NCI-H345 treated with DMSO at 0.1 percent for 48 hours (cell line): ENCODE measurements around the gene PKNOX2.
A peak's percentile ranks its signal among the peaks of the same experiment; 100 is the strongest.

ENCODE experiments used
- DNase-seq: peaks from one replicate; lab custom pipeline; 2025; ENCODE audit not compliant: unreplicated experiment; lab: John Stamatoyannopoulos, UW

The PKNOX2 gene

DNA sequence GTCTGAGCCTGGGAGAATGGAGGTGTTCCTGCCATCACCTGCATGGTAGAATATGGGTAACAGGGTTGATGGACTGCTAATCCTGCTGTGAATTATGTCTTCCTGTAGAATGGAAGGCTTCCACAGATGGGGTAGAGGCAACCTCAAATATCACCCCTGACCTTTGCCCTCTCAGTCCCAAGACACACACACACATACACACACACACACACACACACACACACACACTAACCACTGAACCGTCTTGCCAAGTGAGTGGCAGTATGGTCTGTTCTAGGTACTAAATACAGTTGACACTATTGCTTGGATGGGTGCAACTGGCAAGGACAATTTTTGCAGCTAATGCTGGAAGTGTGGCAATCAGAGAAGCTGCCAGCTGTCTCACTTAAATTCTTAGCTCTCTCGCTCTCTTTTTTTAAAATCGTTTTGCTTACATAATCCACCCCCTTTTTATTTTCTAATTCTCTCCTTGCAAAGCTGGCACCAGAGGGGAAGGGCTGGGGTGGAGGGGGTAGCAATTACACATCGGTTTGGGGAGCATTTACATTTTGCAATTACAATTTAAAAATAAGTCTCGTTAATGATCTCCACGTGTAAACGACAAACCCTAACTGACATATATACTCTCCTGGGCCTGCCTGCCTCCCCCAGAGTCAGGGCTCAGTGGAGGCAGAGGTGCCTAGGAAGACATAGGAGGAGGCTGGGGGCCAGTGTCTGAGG is 169.0 kb downstream of the PKNOX2 start:
- DNase-seq, result no peak

DNA sequence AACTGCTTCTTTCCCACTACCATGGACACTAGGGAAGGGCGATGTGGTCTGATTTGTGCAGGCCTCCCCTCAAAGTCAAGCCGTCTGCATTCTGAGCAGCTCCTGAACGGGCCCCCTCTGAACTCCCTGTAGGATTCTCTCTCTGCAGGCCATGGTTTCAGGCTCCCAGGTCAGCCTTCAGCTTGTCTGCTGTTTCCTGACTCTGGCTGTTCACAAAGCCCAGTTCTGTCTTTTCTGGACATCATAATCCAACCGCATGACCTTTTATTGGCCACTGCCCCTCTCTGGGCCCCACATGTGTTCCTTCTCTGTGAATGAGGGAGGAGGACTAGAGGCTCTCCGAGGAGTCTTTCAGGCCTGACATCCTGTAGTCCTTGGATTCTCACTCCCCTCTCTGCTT is 170.6 kb downstream of the PKNOX2 start:
- DNase-seq, result no peak

DNA sequence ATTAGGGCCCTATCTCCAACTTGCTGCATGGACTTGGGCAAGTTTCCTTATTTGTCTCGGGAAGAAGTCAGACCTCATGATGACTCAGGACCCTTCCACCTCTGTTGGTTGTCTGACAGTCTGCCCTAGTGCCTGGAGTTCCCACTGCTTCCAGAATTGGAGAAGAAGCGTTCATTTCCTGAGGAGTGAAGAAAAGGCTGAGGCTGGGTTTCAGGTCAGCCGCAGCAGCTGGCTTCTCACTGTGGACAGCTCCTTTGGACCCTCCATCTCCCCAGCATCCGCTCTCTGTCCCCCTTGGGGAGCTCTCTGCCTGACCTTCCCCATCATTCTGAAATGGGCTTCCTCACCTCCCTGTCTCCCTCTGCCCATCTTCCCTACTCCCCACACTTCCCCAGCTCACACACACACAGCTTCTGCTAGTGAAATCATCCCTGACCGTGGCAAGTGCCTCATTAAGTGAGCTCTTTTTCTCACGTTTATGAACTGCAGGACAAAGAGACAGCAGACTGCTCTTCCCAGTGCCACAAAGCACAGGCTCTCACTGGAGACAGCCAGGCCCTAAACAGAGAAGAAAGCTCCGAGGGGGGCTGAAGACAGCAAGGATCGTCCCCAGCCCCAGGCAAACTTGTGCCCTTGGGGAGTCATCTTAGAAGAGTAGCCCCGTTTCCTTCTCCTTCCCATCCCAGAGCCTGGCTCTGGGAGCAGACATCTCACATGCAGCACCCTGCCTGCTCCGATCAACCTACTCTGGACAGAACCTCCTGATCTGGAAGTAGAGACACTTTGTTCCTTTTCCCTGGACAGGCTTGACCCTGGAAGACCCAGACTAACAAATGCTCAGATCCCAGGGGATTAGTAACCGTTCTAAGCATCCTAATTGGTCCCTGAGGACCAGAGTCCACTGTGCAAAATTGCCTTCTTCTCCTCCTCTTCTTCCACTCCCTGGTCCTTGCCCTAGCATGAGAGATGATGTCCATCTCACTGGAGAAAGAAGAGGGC is 173.6 kb downstream of the PKNOX2 start:
- no peak for DNase-seq

DNA sequence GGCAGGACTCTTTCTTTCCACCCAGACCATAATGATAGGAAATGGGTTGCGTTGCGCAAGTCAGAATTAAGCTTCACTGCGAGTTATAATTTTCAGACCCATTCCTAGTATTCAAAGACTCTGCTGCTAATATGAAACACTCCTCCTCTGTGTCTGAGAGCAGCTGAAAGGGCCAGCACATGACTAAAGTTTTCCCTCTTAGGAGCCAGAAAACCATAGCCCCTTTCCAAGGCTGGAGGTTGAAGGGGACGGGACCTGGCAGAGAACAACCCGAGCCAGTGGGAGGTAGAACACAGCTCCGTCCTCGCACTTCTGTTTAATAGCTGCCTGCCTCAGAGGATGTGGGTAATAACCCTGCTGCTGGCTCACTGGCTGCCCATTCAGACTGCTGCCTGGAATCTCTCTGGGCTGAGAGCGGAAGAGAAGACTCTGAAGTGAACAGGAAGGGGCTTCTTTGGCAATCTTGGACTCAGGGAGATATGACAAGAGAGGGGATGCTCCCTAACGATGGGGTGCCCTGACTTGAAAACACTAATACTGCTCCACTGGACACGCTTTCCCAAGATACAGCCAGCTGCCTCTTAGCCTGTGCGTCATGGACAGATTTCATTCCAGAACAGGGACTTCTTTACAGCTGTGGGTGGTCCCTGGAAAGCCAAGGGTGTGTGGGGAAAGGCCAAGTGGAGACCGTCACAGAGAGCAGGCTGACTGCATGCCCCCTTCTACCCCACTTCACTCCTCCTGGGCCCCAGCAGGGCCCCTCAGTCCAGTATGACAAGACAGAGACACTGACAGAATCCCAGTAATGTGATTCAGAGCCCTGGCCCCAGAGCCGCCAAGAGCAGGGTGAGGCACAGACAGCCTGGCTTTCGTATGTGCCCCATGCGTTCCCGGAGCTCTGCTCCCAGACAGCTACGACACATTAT is 174.6 kb downstream of the PKNOX2 start:
- DNase-seq, result no peak

DNA sequence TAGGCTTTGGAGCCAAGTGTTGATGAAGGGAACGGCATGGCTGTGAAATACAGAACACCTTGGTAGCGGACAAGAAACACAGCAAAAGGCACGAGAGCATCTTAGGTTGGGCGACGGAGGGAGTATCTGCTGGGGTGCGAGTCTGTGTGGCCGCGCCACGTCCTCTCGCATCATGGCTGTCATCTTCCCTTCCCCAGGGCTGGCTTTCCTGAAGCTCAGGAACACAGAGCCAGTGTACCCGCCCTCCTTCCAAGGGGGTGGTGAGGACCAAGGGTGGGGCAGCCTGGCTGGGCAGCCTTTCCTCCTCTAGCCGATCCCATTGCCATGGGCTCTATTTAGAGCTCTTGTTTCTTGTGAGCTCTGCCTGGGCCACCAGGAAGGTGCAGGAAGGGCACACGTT is 177.1 kb downstream of the PKNOX2 start:
- DNase-seq, result no peak

DNA sequence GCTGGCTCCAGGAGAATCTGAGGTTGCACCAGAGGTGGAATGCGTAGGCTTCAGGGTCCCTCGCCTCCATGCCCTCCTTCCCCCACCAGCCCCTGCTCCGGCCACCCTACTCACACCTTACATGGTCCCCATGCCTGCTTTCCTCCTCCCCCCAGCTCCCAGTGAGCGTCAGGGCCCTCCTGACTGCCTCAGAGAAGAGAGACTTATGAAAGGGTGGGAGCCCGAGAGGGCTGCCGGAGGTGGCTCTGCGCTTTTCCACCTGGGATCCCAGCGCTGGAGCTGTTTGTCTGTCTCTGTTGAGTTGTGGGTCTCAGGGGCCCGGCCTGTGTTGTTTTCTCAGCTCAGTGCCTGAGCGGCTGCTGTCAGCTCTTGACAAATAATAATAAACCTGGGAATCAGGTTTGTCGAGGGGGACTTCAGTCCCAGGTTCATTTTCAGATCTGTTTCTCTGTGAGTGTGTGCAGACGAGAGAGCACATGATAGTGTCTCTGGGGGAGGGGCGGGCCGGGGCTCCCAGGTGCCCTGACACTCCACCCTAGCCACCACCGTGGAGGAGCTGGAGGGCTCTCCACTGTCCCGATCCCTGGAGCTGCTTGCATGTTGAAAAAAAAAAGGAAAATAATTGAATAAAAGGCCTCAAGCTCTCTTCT is 177.9 kb downstream of the PKNOX2 start:
- no peak for DNase-seq

DNA sequence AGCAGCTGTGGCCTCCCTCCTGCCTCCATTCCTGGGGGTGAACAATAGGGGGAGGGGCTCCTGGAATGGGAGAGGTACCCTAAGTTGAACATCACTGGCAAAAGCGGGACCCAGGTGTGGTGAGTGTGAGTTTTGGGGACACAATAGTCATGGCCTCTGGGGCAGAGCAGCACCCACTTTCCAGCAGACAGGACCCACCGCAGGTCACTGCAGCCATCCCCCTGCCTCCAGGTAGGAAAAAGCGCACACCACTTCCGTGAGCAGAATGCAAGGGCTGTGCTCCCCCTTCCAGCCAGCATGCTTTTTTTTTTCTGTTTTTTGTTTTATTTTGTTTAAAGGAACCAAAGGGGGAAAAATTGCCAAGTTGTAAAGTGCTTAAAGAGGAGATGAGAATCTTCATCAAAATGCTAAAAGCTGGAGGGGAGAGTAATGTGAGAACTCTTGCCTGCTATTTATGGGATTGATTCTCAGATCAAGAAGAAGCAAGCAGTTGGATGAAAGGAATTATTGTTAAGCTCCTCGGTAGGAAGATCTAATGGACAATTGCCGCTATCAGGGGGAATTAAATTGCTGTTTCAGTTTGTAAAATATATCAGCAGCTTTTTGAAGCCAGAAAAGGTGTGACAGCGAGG is 178.7 kb downstream of the PKNOX2 start:
- no peak for DNase-seq

DNA sequence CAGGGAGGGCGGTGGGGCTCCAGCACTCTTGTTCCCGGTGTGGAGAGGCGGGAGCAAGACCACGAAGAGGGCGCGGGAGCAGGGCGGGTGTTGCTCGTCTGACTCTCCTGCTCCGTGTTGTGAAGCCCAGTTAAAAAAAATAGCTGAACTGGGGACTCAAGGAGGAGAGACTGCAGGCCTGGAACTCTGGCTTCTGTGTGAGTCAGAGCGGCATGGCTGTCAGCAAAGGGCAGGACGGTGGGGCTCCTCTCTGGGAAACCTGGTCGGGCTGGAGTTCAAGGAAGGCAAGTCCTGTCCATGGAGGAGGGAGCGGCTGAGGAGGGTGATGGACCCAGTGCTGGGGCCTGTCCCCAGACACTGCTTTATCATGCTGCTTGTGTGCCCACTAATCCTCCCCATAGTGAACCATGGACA is 179.2 kb downstream of the PKNOX2 start:
- no peak for DNase-seq

DNA sequence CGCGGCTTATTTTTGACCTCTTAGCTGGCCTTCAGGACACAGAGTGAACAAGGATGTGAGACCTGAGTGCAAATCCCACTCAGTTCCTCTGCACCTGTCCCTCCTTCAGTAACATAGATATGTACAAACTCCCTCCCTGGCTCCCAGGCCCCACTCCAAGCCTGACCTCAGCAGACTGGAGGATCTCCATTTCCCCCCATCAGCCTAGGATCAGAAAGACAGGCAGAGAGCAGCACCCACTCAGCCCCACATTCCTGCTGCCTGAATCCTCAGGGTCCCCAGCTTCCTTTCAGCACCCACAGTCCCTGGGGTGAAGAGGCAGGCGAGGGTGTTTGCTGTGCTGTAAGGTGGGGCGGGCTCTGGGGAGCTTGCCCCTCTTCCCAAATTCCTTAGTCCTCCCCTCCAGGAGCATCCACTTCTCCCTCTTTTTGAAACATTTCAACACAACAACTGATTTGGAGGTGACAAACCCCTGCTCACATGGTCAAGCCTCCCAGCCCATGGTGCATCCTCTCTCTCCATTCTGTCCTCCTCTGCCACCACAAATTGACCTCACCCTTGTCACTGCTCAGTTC is 180.4 kb downstream of the PKNOX2 start:
- no peak for DNase-seq

DNA sequence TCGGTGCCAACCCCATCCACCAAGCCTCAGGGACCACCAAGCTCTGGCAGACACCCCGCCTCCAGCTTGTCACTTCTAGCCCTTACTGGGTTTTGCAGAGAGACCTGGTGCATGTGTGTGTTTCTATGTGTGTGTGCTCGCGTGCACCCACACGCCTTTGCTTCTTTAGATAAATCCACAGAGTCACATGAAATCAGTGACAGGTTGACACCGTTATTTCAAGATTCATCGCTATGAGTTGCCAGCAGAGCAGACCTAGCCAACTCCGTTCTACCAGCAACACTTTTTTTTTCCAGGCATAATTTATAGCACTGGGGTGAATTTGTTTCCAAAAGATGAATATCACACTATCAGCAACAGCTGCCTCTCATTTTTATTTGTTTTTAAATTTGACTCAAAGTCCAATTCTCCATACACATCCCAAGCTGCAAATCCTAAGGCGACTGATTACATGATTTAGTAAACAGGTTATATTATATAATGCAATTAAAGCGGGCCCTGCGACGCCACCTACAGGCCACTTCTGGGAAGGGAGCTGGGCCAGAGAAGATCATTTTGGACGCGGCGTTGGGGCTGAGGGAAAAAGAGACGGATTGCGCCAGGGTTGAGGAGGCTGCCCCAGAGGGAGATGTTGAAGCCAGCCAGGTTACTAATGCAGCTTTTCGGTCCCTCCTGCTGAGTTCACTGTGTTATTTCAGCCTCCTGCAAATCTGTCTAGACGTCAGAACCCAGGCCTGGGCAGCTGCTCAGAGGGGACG is 181.0 kb downstream of the PKNOX2 start:
- peak; percentile 38 for DNase-seq

DNA sequence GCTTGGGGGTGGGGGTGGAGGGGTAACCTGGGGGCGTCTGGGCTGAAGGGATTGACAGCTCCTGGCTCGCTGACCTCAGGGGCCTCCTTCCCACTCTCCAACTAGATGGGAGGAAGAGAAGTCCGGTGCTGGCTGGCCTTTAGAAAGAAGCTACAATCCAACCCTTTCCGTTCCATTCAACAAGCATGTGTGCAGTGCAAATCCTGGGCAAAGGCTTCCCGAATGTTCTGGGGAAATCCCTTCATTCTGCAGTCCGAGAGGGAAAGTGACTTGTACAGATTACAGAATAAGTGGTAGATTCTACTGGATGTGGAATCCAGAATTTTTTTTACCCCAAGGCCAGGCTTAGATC is 181.6 kb downstream of the PKNOX2 start:
- no peak for DNase-seq

DNA sequence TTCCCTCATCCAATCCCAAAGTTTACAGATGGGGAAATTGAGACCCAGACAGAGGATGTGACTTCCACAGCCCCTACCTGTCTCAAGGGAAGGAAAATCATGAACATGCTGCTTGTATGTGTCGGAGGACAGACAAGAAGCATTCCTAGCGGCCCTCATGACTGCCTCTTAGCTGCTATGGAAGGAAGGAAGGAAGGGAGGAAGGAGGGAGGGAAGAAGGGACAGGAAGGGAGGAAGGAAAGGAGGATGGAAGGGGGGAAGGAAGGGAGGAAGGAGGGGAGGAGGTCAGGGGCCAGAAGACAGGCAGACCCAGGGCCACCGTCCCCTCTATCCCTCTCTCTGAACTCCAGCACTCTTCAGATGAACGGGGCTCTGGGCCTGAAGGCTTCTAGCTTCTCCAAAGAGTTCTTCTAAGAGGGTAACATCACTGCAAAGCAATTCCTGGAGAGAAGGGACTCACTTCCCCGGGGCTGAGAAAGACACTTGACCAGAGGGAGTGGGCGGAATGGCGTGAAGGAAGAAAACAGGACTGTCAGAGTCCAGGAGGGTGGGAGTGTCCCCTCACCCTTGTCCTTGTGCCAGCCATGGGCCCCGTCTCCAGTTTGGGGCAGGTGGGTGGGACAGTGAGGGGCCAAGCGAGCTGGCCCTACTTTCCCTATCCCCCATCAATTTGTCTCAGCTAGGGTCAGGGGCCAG is 182.2 kb downstream of the PKNOX2 start:
- DNase-seq, result no peak

DNA sequence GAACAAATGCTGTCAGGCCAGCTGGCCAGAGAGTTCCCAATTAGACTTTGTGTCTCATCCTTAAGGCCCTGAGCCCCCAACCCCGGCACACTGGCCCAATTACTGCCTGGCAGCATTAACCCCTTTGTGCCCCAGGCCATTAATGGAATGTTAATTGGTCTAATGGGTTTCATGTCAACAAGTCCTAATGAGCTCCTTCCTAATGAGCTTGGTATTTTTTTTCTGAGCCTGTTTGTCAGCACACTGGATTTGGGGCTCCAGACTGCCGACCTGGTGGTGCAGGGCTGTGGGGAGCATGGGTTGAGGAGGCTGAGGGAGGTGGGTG is 182.7 kb downstream of the PKNOX2 start:
- no peak for DNase-seq

DNA sequence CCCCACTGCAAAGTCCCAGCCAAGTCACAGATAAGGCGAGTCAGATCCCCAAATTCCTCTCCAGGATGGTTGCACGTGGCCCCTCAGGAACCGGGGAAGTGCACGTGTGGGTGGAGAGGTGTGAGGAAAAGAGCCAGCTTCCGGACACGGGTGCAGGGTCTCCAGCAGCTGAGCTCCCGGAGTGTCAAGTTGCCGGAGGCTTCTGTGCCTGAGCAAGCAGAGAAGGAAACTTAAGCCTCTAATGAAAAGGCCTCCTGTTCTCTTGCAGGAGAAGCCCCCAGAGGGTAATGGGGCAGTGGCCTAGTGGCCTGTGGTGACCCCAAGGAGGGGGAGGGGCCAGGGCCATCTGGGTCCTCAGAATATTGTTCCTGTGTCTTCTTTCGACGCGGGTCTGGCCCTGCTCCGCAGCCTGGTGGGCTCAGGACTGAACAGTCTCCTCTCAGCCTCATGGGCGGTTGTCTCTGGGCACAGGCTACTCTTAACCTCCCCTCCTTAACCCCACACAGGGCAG is 183.6 kb downstream of the PKNOX2 start:
- DNase-seq, result no peak

DNA sequence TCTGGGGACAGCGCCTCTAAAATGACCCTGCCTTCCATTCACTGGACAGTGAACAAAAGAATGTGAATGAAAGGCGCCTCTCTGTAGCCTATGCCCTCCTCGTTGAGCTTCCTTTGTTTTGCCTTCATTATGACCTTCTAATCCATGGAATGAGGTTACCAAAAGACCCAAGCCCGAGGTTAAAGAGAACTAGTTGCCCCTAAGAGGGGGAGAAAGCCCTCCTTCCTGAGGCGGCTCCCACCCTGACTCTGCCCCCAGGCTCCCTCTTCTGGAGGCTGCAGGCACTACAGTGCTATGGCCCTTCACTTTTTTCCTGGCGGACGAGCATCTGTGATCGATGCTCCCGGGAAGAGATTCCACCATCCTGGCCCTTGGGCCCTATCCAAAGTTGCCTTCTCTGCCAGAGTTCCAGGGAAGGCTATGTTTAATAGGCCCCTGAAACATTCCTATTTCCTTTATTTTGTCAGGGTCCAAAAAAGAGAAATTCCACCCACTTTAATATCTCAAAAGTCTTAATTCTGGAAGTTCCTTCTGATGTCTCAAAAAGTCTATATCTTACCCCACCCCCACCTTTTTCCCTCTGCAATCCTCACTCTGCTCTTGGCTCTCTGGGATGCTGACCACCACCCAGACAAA is 184.2 kb downstream of the PKNOX2 start:
- no peak for DNase-seq

DNA sequence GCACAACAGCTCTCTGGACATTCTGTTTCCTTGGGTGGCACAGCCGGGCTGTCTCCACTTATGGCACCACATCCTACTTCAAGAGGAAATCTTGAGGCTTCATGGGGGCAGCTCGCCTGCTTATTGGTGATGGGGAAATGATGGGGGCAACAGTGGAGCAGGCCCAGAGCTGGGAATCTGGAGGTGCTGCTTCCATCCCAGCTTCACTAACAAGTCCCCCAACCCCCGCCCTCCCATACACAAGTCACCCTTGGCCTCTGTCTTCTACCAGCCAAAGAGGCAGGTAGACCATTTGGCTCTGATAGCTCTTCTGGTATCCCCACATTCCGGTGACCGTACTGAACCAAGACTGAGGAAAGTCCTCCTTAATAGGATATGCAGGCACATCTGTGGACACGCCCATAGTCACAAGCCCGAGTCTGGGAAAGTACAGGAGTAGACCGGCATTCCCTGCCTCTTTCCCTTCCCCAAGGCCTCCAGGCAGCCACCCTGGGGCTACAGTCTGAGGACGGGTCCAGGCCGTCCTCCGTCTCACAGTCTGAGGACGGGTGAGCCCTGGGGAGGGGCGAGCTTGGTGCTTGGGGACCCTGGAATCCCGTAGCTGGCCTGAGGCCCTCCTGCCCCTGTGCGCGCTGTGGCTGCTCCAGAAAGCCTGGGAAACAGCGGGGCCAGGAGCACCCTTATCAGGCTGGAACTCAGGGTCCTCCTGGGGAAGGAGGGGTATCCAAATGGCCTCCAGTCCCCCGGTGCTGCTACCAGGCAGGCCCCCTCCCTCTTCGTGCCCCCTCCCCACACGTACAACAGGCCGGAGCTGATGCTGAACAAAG is 185.9 kb downstream of the PKNOX2 start:
- DNase-seq, result no peak
